GM12878 (cell line): ENCODE results near the gene GJD3. TPM values are rescaled to one million over a fixed set of nuclear protein-coding genes. Genes with fewer than 3 reads are reported as not detected.

ENCODE experiments used
- ATAC-seq: fragments of 200-7000 bp; cut with Tn5 transposase; 3 replicates; pipeline ENCODE4 v1.9.1; 2020; ENCODE audit warnings: mild to moderate bottlenecking, moderate library complexity
- BruUV-seq: library from RNA; stranded (reverse); fragments of 400-500 nt; replicated peaks from 2 replicates; lab custom pipeline; 2021; lab: Mats Ljungman, UMichigan
- CTCF ChIA-PET: fragments of 300-600 bp; sonication (Branson Sonifier 250); formaldehyde crosslinking; extraction: SDS; loops from one replicate; lab custom pipeline; 2021; ENCODE audit warnings: inconsistent platforms; lab: Yijun Ruan, JAX
- POLR2A ChIA-PET: fragments of 350-600 bp; formaldehyde crosslinking; extraction: SDS; loops from one replicate; lab custom pipeline; 2021; ENCODE audit warnings: inconsistent platforms; lab: Charles Lee
- RAD21 ChIA-PET: fragments of 300-600 bp; sonication (Branson Sonifier 250); formaldehyde crosslinking; loops from one replicate; lab custom pipeline; 2023; ENCODE audit warnings: antibody characterized with exemption; ENCODE audit not compliant: unreplicated experiment; lab: Charles Lee
- SMC1A ChIA-PET: fragments of 300-600 bp; sonication (Branson Sonifier 250); formaldehyde crosslinking; loops from one replicate; lab custom pipeline; 2023; ENCODE audit not compliant: unreplicated experiment, uncharacterized antibody; lab: Charles Lee
- DNase-seq: peaks from one replicate; pipeline ENCODE4 v3.0.0-alpha.2; 2011; ENCODE audit warnings: low read depth, low spot score
- FAIRE-seq: peaks from 3 replicates; lab custom pipeline; 2011; peaks lifted over from hg19 to GRCh38; lab: Jason Lieb, UNC
- H2AFZ ChIP-seq: 2 replicates; pipeline ENCODE4 v1.6.0; 2011; ENCODE audit warnings: low read depth, low read length, control low read depth; ENCODE audit not compliant: control insufficient read depth
- H3K27ac ChIP-seq: 2 replicates; pipeline ENCODE4 v1.5.1; 2011; ENCODE audit warnings: control low read depth; ENCODE audit not compliant: control insufficient read depth, insufficient read depth
- H3K27me3 ChIP-seq, 2 experiments: replicated peaks in 1 of 2; 2 replicates each; pipeline versions ENCODE4 v1.6.0 to v1.6.1; 2011; ENCODE audit warnings: low read length in 1 of 2; ENCODE audit not compliant: control insufficient read depth in 2 of 2, insufficient read depth in 2 of 2
- H3K36me3 ChIP-seq, 2 experiments: 2 replicates each; pipeline ENCODE4 v1.5.1; 2011; ENCODE audit warnings: low read length in 1 of 2; ENCODE audit not compliant: control insufficient read depth in 2 of 2, insufficient read depth in 2 of 2
- H3K4me1 ChIP-seq: 2 replicates; pipeline ENCODE4 v1.6.1; 2011; ENCODE audit warnings: mild to moderate bottlenecking, low read length, moderate library complexity, mixed read lengths; ENCODE audit not compliant: control insufficient read depth, insufficient read depth
- H3K4me2 ChIP-seq: 2 replicates; pipeline ENCODE4 v1.6.0; 2011; ENCODE audit warnings: control low read depth; ENCODE audit not compliant: control insufficient read depth, insufficient read depth
- H3K4me3 ChIP-seq: fragments of 200-600 bp; sonication (generic); 2 replicates; pipeline ENCODE4 v1.5.1; 2016
- H3K79me2 ChIP-seq: 2 replicates; pipeline ENCODE4 v1.6.0; 2011; ENCODE audit warnings: low read length; ENCODE audit not compliant: control insufficient read depth, insufficient read depth
- H3K9ac ChIP-seq: 2 replicates; pipeline ENCODE4 v1.8.0; 2011; ENCODE audit warnings: low read length, control low read depth, mixed read lengths; ENCODE audit not compliant: control insufficient read depth, insufficient read depth
- H3K9me3 ChIP-seq: replicated peaks from 3 replicates; pipeline ENCODE4 v1.5.1; 2011; ENCODE audit warnings: mild to moderate bottlenecking, low read length; ENCODE audit not compliant: control insufficient read depth, insufficient read depth
- H4K20me1 ChIP-seq: 2 replicates; pipeline ENCODE4 v1.6.0; 2011; ENCODE audit not compliant: control insufficient read depth, insufficient read depth
- CEBPZ ChIP-seq: fragments of 150-350 bp; IDR thresholded peaks from 2 replicates; pipeline ENCODE4 v1.6.1; 2016; ENCODE audit warnings: low read depth, low read length
- FOXM1 ChIP-seq: IDR thresholded peaks from 2 replicates; pipeline ENCODE4 v1.6.1; 2012; ENCODE audit warnings: low read depth, mild to moderate bottlenecking, inconsistent platforms, low read length, moderate library complexity
- SRF ChIP-seq, 2 experiments: IDR thresholded peaks; 2 replicates each; pipeline ENCODE4 v1.6.1; 2011; ENCODE audit warnings: low read depth in 2 of 2, low read length in 2 of 2, mild to moderate bottlenecking in 1 of 2, moderate library complexity in 1 of 2
- SUPT20H ChIP-seq: IDR thresholded peaks from 2 replicates; pipeline ENCODE4 v1.6.1; 2011; ENCODE audit warnings: low read depth, mild to moderate bottlenecking, low read length, moderate library complexity, borderline replicate concordance; ENCODE audit not compliant: control insufficient read depth
- TBL1XR1 ChIP-seq: IDR thresholded peaks from 2 replicates; pipeline ENCODE4 v1.6.1; 2012; ENCODE audit warnings: low read depth, low read length, improper control_type of control experiment
- WGBS: methylation state at CpG from one replicate; pipeline ENCODE4 v1.1.6; 2016; ENCODE audit warnings: low lambda C conversion rate; ENCODE audit not compliant: insufficient replicate concordance, insufficient coverage; ENCODE audit errors: missing lambda C conversion rate; 5-methylcytosine and 5-hydroxymethylcytosine counted together
- in situ Hi-C: fragments of 300-500 bp; cut with MboI; formaldehyde crosslinking; loops from 9 replicates; pipeline ENCODE4 v1.14.3; 2018; ENCODE audit warnings: mixed read lengths
- intact Hi-C: fragments of 100-400 bp; cut with micrococcal nuclease; formaldehyde crosslinking; loops from one replicate; pipeline ENCODE4 v1.14.2; 2022; ENCODE audit not compliant: unreplicated experiment
- polyA plus RNA-seq, 11 experiments: library from polyadenylated mRNA; depleted of rRNA in 4 of 11; unstranded in 6 of 11; stranded (reverse) in 5 of 11; fragments of >200 nt; fragmentation: Nextera tagmentation in 4 of 11; fragmentation: Illumina TruSeq in 1 of 11; extraction: Ambion mirVana in 4 of 11; extraction: Trizol in 1 of 11; gene quantifications; 1 replicate in 1 of 11; 2 replicates in 10 of 11; pipeline versions ENCODE4 v1.2.1 to v1.2.3, GENCODE V29; 2011 to 2016; ENCODE audit warnings: inconsistent platforms in 2 of 11, missing spikeins in 2 of 11, low read depth in 1 of 11
- total RNA-seq, 4 experiments: library from RNA; depleted of rRNA in 3 of 4; stranded (reverse); fragments of >200 nt in 3 of 4; fragmentation: Illumina TruSeq in 1 of 4; extraction: Trizol in 1 of 4; gene quantifications; 2 replicates each; pipeline versions ENCODE4 v1.2.1 to v1.2.3, GENCODE V29; 2013 to 2021

GJD3 gene
- total and polyA plus RNA-seq, 10 of the 15 experiments (the other 5 are each of a cell fraction or from before 2014, with no cell fraction given) = 1.6 TPM; not detected in 9

DNA sequence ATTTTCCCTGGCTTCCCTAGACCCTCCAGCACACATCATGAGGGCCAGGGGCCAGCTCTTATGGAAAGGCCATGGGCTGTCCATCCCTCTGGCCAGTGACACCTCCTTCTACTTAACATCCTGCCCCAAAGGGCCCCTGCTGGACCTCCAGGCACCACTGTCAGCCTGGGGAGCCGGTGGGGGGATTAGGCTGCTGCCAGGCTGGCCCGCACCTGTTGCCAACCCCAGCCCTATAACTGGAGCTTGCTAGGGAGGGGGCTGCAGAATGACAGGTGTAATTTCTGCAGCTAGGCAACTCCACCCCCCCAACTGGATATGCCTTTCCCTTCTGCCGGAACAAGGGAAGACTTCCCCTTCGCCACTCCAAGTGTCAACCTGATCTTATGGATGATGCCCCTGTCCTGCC lies 43.0 kb downstream of the GJD3 start:
- Histone ChIP-seq H3K79me2 (peaks cover 85% of the 10 kb centered on the region), H3K4me3 (peak overlapping the region; percentile 91), H4K20me1 (no peaks in the 10 kb centered on the region), H3K27ac (peak overlapping the region; percentile 96), H3K4me1 (peaks cover 55% of the 10 kb centered on the region), H3K27me3 (no peaks in the 10 kb centered on the region), H2AFZ (no peak overlapping the region), H3K36me3 (no peaks in the 10 kb centered on the region), H3K9ac (peak overlapping the region; percentile 91), H3K4me2 (peak overlapping the region; percentile 100), H3K9me3 (no peaks in the 10 kb centered on the region)
- DNase-seq (no peak), ATAC-seq (no peak), FAIRE-seq (no peak)
- in situ Hi-C loops = loop anchor here (10.0 kb wide), 1 partner anchor 1353 kb away; no protein-coding TSS in a partner anchor
- SMC1A ChIA-PET = interaction anchor here (0.5 to 11.2 kb wide), 4 partner anchors 14 to 80 kb away, joined by 3 to 172 read pairs (median 3); partner anchors contain the start of gene RARA
- RAD21 ChIA-PET = interaction anchor here (7.4 to 12.6 kb wide), 2 partner anchors 12 to 32 kb away, joined by 36 to 156 read pairs; partner anchors contain the start of gene RARA
- intact Hi-C loops = loop anchor here (5.0 kb wide), 2 partner anchors 36 to 1351 kb away; no protein-coding TSS in a partner anchor
- no TSS peak for BruUV-seq
- no peak for TF ChIP-seq CEBPZ
- TF ChIP-seq SRF (IDR thresholded peaks at IDR 0.05; ENCODE audit: low read depth in 2 of 2, low read length in 2 of 2) = no peak
- TF ChIP-seq FOXM1 = no peak
- TF ChIP-seq TBL1XR1 = no peak
- no peak for TF ChIP-seq SUPT20H
- CTCF ChIA-PET = interaction anchor here (1.3 to 8.4 kb wide), 2 partner anchors 12 to 18 kb away, joined by 5 to 90 read pairs; partner anchors contain the start of gene RARA
- WGBS = 89% methylated on average over 3 of the region's 4 CpGs
- POLR2A ChIA-PET = interaction anchor here (0.6 to 7.0 kb wide), 4 partner anchors 10 to 1645 kb away, joined by 3 to 123 read pairs (median 5); partner anchors contain the start of gene RARA
